CD4-positive, alpha-beta T cell treated with Interleukin-12 subunit alpha and Interleukin-12 subunit beta, for 1 hour (primary cell): ENCODE data around the gene POLR2J3.
"Not testable (repeated sequence)": the region's sequence is repeated elsewhere in the genome, so short reads cannot be mapped to it uniquely, and the experiment has no call there.

Experiments
- DNase-seq: peaks from one replicate; pipeline ENCODE4 v3.0.0-alpha.2; 2020

POLR2J3 gene

DNA sequence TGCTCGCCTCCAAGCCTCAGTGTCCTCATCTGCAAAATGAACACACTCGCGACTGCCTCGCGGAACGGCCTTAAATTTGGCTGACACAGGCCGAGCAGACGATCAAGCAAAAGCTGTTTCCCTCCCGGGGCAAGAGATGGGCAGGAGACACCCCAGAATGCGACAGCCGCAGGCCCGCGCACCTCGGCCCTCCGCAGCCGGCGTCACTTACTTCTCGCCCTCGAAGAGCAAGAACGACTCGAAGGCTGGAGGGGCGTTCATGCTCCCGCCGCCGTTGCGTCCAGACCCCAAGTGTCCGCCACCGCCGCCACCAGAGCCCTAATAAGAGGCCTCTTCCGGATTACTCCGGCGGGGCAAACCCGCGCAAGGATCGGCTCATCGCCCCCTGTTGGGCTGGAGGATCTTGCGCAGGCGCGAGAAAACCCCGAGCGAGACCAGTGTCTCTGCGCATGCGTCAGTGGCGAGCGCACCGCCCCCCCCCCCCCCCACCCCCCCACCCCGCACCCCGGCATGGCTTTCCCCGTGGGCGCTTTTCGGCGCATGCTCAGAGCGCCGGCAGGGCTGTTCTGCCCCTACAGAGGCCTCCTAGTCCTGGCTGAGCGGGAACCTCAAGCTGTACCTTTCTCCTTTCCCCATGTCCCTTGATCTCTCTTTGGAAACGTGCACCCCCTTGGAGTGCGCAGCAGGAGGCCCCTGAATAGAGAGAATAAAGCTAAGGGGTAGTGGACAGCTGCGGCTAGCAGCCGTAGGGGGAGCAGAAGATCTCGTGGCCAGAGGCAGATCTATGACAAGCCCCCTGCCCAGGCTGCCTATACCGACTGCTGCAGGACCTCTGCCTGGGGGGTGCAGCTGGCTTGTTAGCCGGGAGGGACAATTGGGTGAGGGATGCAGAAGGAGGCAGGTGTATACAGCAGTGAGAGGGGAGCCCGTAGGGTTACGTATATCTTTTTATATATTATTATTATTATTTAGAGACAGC is at the start of gene POLR2J3:
TSS of gene POLR2J3 (minus strand) at position 323 of the 979 bp plus-strand sequence. CDS start at position 261, 62 bp downstream.
- peak; percentile 97 for DNase-seq

DNA sequence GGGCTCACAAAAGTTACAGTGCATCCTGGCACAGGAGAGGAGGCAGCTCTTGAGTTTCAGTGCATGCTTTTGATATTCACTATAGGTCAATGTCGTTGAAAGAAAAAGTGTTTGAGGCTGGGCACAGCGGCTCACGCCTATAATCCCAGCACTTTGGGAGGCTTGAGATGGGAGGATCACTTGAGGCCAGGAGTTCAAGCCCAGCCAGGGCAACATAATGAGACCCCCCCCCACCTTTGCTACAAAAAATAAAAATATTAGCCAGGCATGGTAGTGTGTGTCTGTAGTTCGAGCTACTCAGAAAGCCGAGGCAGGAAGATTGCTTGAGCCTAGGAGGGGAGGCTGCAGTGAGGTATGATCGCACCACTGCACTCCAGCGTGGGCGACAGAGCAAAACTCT is 45.7 kb upstream of the POLR2J3 start:
- not testable (repeated sequence) for DNase-seq

DNA sequence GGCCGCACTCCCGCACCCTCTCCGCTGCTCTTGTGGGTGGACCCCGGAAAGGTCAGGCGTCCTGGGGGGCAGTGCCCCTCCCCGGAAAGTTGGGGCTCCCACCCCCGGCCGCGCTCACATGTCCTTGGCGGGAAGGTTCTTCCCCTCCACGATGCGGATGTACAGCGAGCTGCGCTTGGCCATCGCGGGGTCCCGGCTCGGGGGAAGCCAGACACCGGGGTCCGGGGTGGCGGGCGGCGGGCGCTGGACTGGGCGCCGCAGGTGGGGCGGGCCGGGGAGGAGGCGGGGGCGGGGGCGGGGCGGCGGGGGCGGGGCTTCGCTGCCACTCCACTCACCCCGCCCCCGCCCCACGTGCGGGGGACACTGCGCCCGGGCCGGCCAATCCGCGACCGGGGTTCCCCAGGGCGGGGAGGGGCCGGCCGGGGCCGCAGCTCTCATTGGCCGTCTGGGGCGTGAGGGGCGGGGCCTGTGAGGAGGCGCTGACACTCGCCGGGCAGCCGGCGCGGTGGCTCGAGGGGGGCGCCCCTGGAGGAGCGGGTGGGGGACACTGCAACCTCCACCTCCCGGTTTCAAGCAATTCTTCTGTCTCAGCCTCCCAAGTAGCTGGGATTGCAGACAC is 44.2 kb upstream of the POLR2J3 start, which contains the start of gene RASA4:
TSS of gene RASA4 (minus strand) at position 250 of the 619 bp plus-strand sequence. CDS start at position 183, 67 bp downstream.
- peak; percentile 52 for DNase-seq

DNA sequence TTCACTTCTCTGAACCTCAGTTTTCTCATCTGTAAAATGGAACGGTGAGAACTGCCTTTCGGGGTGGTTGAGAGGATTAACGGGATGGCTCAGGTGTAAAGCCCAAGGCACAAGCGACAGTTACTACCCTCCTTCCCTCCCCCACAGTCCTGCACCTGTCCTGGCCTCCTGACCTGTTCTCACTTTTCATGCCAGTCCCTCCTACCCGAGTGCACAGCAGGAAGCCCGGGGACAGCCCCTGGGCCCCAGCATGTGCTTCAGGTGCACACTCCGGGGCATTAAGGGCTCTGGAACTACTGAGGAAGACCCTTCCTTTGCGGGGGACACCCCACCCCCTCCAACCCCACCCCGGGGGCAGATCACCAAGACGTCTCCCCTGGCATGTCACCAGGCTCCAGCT is 43.5 kb upstream of the POLR2J3 start:
- not testable (repeated sequence) for DNase-seq

DNA sequence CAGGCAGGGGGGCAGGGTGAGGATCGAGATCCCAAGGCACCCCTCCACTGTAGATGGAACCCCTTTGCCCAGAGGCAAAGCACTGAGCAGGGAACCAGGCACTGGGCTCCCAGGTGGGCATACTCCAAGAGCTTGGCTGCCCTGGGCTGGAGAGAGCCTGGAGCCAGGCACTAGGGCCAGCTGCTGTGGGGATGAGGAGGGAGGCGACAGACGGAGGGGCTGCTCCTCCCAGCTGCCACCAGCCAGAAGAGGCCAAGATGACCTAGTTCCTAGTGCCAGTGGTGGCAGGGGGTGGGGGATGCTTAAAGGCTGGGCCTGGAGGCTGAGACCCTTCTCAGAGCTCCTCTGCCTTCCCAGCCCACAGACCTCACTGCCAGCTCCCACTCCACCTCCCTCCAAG is 42.5 kb upstream of the POLR2J3 start:
- DNase-seq: not testable (repeated sequence)

DNA sequence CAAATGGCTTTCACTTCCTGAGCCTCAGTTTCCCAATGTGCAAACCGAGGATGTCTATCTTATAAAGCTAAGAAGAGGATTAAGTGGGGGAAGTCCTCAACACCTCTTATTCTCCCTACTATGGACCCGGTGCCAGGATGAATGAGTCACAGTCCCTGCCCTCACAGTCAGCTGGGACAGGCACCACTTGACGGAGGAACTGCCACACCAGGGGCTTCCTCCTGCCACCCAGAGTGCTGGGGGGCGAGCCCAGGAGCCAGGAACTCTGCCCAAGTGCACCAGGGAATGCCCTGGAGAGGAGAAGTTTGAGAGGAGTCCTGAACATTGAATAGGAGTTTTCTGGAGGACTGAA is 41.9 kb upstream of the POLR2J3 start:
- not testable (repeated sequence) for DNase-seq

DNA sequence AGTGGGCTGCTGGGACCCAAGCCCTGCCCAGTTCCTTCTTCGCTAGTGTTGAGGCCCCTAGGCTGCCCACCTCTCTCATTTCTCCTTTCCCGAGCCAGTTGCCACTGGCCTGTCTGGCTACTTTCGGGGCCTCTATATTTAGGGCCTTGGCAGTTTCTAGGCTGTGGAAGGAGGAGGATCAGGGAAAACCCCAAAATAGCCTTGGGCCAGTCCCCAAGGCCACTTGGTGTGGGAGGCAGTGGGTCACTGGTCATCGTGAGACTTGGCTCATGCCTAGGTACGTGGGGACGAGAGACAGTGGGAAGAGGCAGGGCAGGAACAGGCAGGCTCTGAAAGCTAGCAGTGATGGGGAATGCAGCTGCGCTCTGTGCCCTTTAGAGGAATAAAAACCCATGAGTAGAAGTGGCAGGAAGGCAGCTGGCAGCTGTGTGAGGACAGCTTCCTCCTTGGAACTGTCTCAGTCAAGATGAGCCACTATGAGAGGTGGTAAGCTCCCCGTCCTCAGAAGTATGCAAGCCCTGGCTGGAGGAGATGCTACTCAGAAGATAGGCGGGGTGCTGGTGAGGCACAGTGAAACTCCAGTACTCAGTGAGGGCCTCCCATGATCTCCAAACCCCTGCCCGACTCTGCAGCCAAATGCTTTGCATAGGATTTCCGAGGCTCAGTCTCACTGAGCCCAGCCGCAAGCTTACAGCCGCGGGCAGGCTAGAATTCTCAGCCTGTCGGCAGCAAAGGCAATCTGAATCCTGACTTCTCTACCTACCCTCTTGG is 41.4 kb upstream of the POLR2J3 start:
- not testable (repeated sequence) for DNase-seq

DNA sequence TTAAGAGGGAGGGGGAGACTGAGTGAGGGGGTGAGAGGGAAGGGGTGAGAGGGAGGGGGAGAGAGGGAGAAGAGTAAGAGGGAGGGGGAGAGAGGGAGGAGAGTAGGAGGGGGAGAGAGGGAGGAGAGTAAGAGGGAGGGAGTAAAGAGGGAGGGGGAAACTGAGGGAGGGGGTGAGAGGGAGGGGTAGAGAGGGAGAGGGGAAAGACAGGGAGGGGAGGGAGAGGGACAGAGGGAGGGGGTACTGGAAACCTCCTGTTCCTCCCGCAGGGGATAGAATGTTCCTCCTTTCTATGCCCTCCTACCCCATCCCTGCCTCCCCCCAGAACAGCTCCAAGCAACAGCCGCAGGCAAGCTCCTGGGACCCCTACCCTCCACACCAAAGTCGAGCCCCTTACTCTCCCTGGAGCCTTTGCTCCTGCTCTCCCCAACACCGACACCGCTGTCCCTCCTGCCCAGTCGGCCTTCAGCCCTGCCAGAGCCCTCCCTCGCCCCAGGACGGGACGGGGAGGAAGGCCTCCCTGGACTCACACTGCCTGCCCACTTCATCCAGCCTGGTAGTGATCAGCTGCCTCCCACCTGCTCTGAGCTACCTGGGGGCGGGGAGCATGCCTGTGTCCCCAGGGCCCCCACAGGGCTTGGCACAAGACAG is 39.4 kb upstream of the POLR2J3 start:
- not testable (repeated sequence) for DNase-seq

DNA sequence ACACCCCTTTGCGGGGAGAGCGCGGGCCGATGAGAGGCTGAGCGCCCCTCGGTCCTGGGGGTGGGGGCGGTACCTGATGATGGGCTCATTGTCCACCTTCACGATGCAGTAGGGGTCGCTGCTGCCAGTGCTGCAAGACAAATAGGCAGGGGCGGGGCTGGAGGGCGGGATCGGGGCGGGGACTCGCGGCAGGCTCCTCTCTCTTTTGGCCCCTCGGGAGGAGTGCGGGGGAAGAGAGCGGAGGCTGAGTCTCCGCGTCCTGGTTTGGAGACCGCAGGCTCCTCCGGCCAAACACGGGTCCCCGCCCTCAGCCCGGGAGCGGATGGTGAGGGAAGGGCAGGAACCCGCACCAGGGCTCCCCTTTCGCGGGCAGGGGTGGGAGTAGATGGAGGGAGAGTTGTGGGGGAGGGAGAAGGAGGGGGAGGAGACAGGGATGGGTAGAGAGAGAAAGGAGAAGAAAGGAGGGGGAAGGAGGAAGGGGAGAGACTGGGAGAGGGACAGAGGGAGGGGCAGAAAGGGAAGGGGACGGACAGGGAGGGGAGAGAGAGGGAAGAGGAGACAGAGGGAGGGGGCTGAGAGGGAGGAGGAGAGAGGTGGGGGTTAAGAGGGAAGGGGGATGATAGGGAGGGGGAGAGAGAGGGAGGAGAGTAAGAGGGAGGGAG is 38.8 kb upstream of the POLR2J3 start:
- DNase-seq: not testable (repeated sequence)

DNA sequence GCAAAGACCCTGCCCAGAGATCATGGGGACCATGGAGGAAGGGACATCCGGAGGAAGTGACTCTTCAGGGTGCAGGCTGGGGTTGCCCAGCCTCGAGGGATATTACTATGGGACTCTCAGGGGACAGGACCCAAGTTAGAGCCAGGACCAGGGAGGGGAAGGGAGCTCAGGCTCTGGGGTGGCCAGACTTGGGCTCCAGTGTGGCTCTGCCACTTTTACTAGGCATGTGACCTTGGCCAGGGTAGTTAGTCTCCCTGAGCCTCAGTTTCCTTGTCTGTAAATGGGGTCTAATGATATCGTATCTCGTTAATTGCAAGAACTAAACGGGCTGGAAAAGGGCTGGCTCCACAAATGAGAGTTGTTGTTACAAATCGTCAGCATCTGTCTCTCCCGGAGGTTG is 38.1 kb upstream of the POLR2J3 start:
- DNase-seq: not testable (repeated sequence)

DNA sequence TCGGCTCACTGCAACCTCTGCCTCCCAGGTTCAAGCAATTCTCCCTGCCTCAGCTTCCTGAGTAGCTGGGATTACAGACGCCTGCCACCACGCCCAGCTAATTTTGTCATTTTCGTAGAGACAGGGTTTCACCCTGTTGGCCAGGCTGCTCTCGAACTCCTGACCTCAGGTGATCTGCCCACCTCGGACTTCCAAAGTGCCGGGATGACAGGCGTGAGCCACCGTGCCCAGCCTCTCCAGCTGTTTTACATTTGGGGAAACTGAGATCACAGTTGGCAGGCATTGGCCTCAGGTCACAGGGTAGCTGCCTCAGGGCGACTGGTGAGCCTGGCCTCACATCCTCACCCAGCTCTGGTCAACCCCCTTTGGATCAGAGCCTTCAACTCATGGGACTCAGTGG is 37.4 kb upstream of the POLR2J3 start:
- DNase-seq: not testable (repeated sequence)

DNA sequence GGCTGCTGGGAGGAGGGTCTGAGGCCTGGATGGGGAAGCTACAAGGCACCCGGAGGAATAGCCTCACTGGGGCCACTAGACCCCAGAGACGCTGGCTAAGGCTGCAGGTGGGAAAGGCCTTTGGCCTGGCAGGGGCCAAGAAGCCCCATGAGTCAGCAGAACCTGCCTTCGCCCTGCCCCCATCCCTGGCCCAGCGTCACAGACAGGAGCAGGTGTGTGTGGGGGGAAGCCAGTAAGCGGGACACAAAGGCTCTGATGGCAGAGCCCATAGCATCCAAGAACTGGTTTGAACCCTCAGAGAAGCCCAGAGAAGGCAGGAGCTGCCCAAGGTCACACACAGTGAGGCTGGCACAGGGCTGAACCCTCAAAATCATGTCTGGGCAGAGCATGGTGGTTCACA is 34.5 kb upstream of the POLR2J3 start:
- not testable (repeated sequence) for DNase-seq

DNA sequence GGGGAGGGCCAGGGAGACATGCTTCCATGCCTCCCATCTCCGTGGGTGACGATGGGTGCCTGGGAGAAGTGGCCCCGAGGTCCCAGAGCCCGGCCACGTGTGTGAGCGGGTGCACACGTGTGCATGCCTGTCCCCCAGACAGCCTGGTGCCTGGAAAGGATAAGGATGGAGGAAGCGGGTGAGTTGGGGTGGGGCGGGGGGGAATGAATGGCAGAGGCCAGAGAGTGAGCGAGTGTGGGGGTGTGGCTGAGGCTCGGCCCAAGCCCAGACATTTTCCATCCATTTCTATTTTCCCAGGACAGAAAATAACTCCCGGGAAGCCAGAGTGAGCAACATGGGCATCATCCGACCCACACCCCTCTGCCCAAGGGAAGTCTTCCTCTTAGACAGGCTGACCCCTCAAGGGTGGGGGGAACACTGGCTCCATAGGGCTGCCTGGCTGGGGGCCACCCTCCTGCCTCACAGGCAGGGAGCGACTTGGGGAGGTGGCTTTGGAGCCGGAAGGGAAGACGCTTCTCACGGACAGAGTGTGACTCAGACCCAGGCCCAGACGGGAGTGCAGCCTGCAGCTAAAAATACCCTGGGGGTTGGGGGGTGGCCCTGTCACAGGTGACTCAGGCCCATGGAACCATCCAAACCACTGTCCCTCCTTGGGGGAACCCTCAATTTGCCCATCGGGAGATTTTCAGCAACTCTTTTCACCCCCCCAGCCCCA is 32.2 kb upstream of the POLR2J3 start:
- not testable (repeated sequence) for DNase-seq

DNA sequence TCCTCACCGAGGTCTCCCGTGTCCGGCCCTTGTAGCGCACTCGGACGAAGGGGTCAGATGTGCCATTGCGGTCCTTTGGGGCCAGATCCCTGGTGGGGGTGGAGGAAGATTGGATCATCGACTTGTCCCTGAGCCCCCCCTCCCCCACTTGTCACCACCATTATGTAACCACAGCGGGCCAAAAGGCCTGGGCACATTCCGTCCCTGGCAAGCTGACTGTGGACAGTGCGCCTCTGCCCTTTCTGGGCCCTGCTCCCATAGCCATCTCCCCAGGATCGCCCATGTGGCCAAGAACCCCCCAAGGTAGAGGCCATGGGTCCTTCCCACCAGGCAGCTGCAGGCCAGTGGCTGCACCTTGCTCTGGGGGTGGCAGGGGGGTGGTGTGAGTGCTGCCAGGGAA is 29.9 kb upstream of the POLR2J3 start:
- DNase-seq: not testable (repeated sequence)

DNA sequence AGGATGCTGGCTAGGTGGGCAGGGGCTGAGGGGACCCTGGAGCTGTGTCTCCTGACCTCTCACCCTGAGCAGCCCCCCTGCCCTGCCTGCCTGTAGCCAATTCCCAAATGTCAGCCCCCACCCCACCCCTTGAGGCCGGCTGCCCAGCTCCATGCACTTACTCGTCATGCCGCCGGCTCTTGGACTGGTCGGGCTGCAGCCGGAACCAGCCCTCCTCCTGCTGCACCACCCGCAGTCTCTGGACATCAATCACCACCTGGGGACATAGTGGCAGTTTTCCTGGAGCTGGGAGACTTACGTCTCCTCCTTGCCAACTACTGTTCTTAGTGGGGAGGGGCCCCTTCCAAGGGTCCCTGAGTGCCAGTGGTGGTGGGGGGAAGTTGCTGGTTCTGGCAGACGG is 27.3 kb upstream of the POLR2J3 start:
- DNase-seq: not testable (repeated sequence)

DNA sequence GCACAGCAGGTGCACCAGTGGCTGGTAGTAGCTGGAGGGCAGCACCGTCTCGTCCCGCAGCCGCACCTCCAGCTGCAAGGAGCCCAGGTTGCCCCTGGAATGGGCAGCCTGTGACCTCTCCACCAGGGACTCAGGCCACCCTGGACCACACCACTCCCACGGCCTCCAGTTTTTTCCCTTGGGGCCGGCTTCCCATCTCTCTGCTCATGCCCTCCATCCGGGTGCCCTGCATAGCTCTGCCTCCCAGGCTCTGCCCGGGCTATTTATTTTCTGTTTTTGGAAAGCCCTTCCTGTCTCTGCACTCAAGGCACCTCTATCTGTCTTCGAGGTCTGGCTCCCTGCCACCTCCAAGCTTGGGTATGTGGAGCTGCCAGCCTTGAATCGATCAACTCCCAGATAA is 23.7 kb upstream of the POLR2J3 start:
- not testable (repeated sequence) for DNase-seq

DNA sequence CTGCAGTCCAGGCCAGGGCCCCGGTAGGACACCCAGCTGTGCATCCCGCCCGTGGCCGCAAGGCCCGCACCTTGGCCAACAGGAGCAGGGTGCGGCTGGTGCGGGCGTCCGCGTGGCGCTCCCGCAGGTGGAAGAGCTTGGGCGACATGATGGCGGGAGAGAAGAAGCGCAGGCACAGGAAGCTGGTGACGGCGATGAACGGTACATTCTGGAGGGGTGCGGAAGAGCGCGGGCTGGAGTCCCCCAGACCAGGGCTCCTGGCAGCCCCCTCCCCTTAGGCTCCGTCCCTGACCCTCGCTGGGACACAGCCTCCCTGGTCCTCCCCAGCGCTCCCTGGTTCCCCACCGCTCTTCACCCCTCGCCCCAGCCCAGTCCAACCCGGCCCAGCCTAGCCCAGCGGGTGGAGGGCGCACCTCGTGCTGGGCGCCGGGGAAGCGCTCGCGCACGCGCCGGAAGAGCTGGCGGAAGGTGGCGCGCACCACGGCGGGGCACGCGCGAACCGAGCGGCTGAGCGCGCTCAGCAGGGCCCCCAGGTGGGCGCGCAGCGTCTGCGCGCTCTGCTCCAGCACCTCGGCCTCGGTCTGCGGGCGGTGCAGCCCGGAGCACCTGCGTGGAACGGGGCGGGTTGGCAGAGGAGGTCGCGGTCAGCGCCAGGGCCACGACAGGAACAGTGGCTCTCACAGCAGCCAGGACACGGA is 21.4 kb upstream of the POLR2J3 start:
- DNase-seq: not testable (repeated sequence)

DNA sequence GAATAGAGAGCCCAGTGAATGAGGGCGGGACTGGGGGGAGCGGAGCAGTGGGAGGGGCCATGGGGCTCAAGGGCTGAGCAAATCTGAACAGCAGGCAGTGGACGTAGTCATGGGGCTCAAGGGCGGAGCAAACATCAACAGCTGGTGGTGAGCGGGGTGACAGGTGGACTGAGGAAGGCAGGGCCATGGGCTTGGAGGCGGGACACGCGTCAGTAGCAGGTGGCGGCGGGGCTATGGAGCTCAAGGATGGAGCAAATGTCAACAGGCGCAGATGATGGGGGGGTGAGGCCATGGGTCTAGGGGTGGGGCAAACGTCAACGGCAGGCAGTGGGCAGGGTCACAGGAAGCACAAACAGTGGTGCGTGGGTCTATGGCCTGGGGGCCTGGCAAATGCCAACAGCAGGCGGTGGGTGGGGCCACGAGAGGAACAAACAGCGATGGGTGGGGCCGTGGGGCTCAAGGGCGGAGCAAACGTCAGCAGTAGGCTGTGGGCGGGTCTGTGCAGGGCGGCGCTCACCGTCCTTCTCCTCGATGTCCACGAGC is 20.2 kb upstream of the POLR2J3 start:
- peak; percentile 72 for DNase-seq

DNA sequence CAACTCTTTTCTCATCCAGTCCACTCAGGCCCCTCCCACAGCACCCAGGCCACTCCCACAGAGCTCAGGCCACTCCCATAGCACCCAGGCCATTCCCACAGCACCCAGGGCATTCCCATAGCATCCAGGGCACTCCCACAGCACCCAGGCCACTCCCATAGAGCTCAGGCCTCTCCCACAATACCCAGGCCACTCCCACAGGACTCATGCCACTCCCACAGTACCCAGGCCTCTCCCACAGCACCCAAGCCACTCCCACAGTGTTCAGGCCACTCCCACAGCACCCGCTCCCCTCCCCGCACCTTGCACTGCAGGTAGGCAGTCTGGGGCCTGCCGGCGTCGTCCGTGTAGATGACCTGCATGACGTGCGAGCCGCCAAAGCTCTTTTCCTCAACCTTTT is 17.5 kb upstream of the POLR2J3 start:
- not testable (repeated sequence) for DNase-seq

DNA sequence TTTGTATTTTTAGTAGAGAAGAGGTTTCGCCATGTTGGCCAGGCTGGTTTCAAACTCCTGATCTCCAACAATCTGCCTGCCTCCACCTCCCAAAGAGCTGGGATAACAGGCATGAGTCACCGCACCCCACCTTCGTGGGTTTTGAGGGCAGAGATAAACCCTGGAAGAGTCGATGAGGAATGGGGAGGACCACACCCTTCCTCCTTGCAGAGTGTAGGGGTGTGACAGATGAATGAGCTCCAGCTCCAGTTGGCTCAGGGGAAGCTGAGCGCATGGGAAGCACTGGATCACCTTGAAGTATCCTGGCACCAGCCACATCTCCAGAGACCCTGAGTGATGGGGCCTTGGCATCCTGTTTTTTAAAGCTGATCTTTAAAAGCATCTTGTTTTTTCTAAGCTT is 11.1 kb upstream of the POLR2J3 start:
- DNase-seq: not testable (repeated sequence)
